ENCODE data around the gene CAP2.

- TF ChIP-seq CTCF (IDR thresholded peaks at IDR 0.05) (no peak), POLR2A (IDR thresholded peaks at IDR 0.05) (no peak)
Measured at GRCh38 chr6:17588011-17588410, 194.6 kb downstream of the CAP2 start.

All from body of pancreas (tissue), 4 donors.